SK-N-SH treated with all-trans-retinoic acid at 6 μM for 48 hours (cell line): ENCODE results near the gene MALSU1.

Experiments used
- BACH2 ChIP-seq: fragments of 250-450 bp; sonication (Bioruptor Pico); IDR thresholded peaks from 2 replicates; pipeline ENCODE4 v1.9.0; 2021; ENCODE audit warnings: mild to moderate bottlenecking, borderline replicate concordance
- CSDC2 ChIP-seq: fragments of 250-450 bp; sonication (Bioruptor Pico); IDR thresholded peaks from 2 replicates; pipeline ENCODE4 v1.5.0; 2020; ENCODE audit warnings: mild to moderate bottlenecking, moderate library complexity
- ESRRG ChIP-seq: fragments of 250-450 bp; sonication (Bioruptor Pico); IDR thresholded peaks from 2 replicates; pipeline ENCODE4 v1.6.1; 2021; ENCODE audit warnings: mild to moderate bottlenecking
- RARB ChIP-seq: fragments of 250-450 bp; sonication (Bioruptor Pico); IDR thresholded peaks from 2 replicates; pipeline ENCODE4 v1.8.0; 2021; ENCODE audit warnings: mild to moderate bottlenecking, moderate library complexity
- SNAI2 ChIP-seq: fragments of 250-450 bp; sonication (Bioruptor Pico); IDR thresholded peaks from 2 replicates; pipeline ENCODE4 v1.5.0; 2020; ENCODE audit warnings: mild to moderate bottlenecking, moderate library complexity
- TCF4 ChIP-seq: fragments of 250-450 bp; sonication (Bioruptor Pico); IDR thresholded peaks from 2 replicates; pipeline ENCODE4 v1.8.0; 2021; ENCODE audit warnings: mild to moderate bottlenecking, moderate library complexity, borderline replicate concordance
- ZFP3 ChIP-seq: fragments of 250-450 bp; sonication (Bioruptor Pico); IDR thresholded peaks from 2 replicates; pipeline ENCODE4 v1.5.0; 2020; ENCODE audit warnings: mild to moderate bottlenecking, moderate library complexity
- ZFP30 ChIP-seq: fragments of 450-650 bp; formaldehyde crosslinking; IDR thresholded peaks from 2 replicates; pipeline ENCODE4 v1.5.0; 2022; ENCODE audit warnings: mild to moderate bottlenecking, moderate library complexity
- ZNF70 ChIP-seq: fragments of 450-650 bp; formaldehyde crosslinking; IDR thresholded peaks from 2 replicates; pipeline ENCODE4 v1.5.0; 2020; ENCODE audit warnings: mild to moderate bottlenecking, moderate library complexity
- ZNF8 ChIP-seq: fragments of 450-650 bp; formaldehyde crosslinking; IDR thresholded peaks from 2 replicates; pipeline ENCODE4 v1.5.0; 2020; ENCODE audit warnings: mild to moderate bottlenecking, moderate library complexity
- TF ChIP-seq, protein P1 (sequence below): fragments of 250-450 bp; sonication (Bioruptor Pico); IDR thresholded peaks from 2 replicates; pipeline ENCODE4 v1.5.1; 2021; ENCODE audit warnings: mild to moderate bottlenecking, moderate library complexity

DNA sequence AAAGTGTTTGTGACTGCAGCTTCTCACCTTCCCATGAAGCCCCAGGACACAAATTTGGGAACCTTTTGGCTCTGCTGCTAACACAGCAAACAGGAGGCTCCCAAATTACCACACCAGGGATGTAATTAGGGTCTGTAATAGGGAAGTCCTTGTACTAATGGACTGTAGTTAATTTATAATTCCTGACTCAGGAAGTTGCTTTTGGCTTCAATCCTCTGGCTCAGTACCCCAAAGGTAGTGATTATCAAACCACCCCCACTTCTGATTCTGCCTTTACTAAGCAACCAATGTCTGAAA lies 3.8 kb upstream of the MALSU1 start:
- TF ChIP-seq ZFP3 (CRISPR knock-in tag) = no peak
- no peak for TF ChIP-seq ESRRG (CRISPR knock-in tag)
- TF ChIP-seq CSDC2 (CRISPR knock-in tag) = no peak
- TF ChIP-seq SNAI2 = no peak
- TF ChIP-seq ZFP30 (CRISPR knock-in tag) = no peak
- no peak for TF ChIP-seq TCF4 (CRISPR knock-in tag)
- no peak for TF ChIP-seq ZNF70
- TF ChIP-seq RARB (CRISPR knock-in tag) = no peak
- TF ChIP-seq, protein P1, sequence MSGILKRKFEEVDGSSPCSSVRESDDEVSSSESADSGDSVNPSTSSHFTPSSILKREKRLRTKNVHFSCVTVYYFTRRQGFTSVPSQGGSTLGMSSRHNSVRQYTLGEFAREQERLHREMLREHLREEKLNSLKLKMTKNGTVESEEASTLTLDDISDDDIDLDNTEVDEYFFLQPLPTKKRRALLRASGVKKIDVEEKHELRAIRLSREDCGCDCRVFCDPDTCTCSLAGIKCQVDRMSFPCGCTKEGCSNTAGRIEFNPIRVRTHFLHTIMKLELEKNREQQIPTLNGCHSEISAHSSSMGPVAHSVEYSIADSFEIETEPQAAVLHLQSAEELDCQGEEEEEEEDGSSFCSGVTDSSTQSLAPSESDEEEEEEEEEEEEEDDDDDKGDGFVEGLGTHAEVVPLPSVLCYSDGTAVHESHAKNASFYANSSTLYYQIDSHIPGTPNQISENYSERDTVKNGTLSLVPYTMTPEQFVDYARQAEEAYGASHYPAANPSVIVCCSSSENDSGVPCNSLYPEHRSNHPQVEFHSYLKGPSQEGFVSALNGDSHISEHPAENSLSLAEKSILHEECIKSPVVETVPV (CRISPR knock-in tag) = no peak
- no peak for TF ChIP-seq BACH2 (CRISPR knock-in tag)
- TF ChIP-seq ZNF8 (CRISPR knock-in tag) = no peak
